PC-3 (cell line): Measurements from ENCODE around the gene ZNF280D. TPM values are rescaled to one million over a fixed set of nuclear protein-coding genes. Genes with fewer than 3 reads are reported as not detected.
"Not testable (repeated sequence)": the region's sequence is repeated elsewhere in the genome, so short reads cannot be mapped to it uniquely, and the experiment has no call there.

ENCODE experiments used
- ATAC-seq: fragments of 200-7000 bp; cut with Tn5 transposase; 2 replicates; pipeline ENCODE4 v1.9.1; 2020; ENCODE audit warnings: mild to moderate bottlenecking, moderate library complexity
- BruUV-seq: library from RNA; stranded (reverse); fragments of 400-500 nt; replicated peaks from 2 replicates; lab custom pipeline; 2021; lab: Mats Ljungman, UMichigan
- CTCF ChIA-PET: fragments of 300-600 bp; sonication (Branson Sonifier 250); formaldehyde crosslinking; loops from one replicate; lab custom pipeline; 2022; ENCODE audit warnings: antibody characterized with exemption; lab: Charles Lee
- POLR2A ChIA-PET: fragments of 300-600 bp; sonication (Branson Sonifier 250); formaldehyde crosslinking; loops from one replicate; lab custom pipeline; 2022; ENCODE audit warnings: antibody characterized with exemption; ENCODE audit not compliant: unreplicated experiment; lab: Charles Lee
- DNase-seq: peaks from one replicate; pipeline ENCODE4 v3.0.0-alpha.2; 2015
- H2AFZ ChIP-seq: fragments of 300-600 bp; sonication (generic); 2 replicates; pipeline ENCODE4 v1.6.0; 2016; ENCODE audit warnings: antibody characterized with exemption, low read length
- H3F3A ChIP-seq: fragments of 300-600 bp; sonication (generic); one replicate; pipeline ENCODE4 v1.6.0; 2017; ENCODE audit warnings: antibody characterized with exemption, low read length, control low read depth, mild to moderate bottlenecking; ENCODE audit not compliant: unreplicated experiment
- H3K27ac ChIP-seq: fragments of 300-600 bp; sonication (generic); 2 replicates; pipeline ENCODE4 v1.5.1; 2016; ENCODE audit warnings: mild to moderate bottlenecking, low read length
- H3K27me3 ChIP-seq: fragments of 300-600 bp; sonication (generic); 2 replicates; pipeline ENCODE4 v1.6.1; 2016; ENCODE audit warnings: low read length, mixed read lengths
- H3K36me3 ChIP-seq: fragments of 300-600 bp; sonication (generic); 2 replicates; pipeline ENCODE4 v1.6.1; 2016; ENCODE audit warnings: low read depth, mixed run types, low read length, mixed read lengths
- H3K4me1 ChIP-seq: fragments of 300-600 bp; sonication (generic); 2 replicates; pipeline ENCODE4 v1.5.1; 2016; ENCODE audit warnings: low read length; ENCODE audit not compliant: insufficient read depth
- H3K4me2 ChIP-seq: fragments of 300-600 bp; sonication (generic); 2 replicates; pipeline ENCODE4 v1.6.0; 2016; ENCODE audit warnings: low read length
- H3K4me3 ChIP-seq: fragments of 300-600 bp; sonication (generic); 2 replicates; pipeline ENCODE4 v1.5.1; 2016; ENCODE audit warnings: mild to moderate bottlenecking, low read length, mixed read lengths
- H3K79me2 ChIP-seq: fragments of 300-600 bp; sonication (generic); 2 replicates; pipeline ENCODE4 v1.6.1; 2017; ENCODE audit warnings: low read length, mixed read lengths
- H3K9ac ChIP-seq: fragments of 300-600 bp; sonication (generic); 2 replicates; pipeline ENCODE4 v1.6.0; 2016; ENCODE audit warnings: mild to moderate bottlenecking, low read length
- H3K9me2 ChIP-seq: fragments of 300-600 bp; sonication (generic); replicated peaks from 2 replicates; pipeline ENCODE4 v1.6.1; 2016; ENCODE audit warnings: mixed run types, low read length, mixed read lengths
- H3K9me3 ChIP-seq: fragments of 300-600 bp; sonication (generic); 2 replicates; pipeline ENCODE4 v1.6.1; 2016; ENCODE audit warnings: low read length, mixed read lengths
- H4K20me1 ChIP-seq: fragments of 300-600 bp; sonication (generic); 2 replicates; pipeline ENCODE4 v1.6.1; 2016; ENCODE audit warnings: low read length, mixed read lengths
- EZH2 ChIP-seq: fragments of 300-600 bp; sonication (generic); IDR thresholded peaks from one replicate; pipeline ENCODE4 v1.6.1; 2017; ENCODE audit warnings: antibody characterized with exemption, mild to moderate bottlenecking, low read length; ENCODE audit not compliant: unreplicated experiment
- EZH2phosphoT487 ChIP-seq: fragments of 300-600 bp; sonication (generic); IDR thresholded peaks from 2 replicates; pipeline ENCODE4 v1.6.1; 2018; ENCODE audit warnings: mild to moderate bottlenecking, antibody characterized with exemption, low read length, borderline replicate concordance
- intact Hi-C: fragments of 100-400 bp; cut with micrococcal nuclease; formaldehyde crosslinking; loops from 2 replicates; pipeline ENCODE4 v1.9.0; 2023
- total RNA-seq: library from RNA; depleted of rRNA; stranded (reverse); fragments of >200 nt; gene quantifications from 2 replicates; pipeline ENCODE4 v1.2.3, GENCODE V29; 2014
- TF ChIP-seq, protein P1 (sequence below): fragments of 300-600 bp; sonication (generic); conservative IDR thresholded peaks from 2 replicates; pipeline ENCODE4 v1.5.1; 2017; ENCODE audit warnings: antibody characterized with exemption, low read depth, mild to moderate bottlenecking, low read length

The ZNF280D gene
- total RNA-seq, 1 experiment from 2014 or later, result 7.4 TPM

DNA sequence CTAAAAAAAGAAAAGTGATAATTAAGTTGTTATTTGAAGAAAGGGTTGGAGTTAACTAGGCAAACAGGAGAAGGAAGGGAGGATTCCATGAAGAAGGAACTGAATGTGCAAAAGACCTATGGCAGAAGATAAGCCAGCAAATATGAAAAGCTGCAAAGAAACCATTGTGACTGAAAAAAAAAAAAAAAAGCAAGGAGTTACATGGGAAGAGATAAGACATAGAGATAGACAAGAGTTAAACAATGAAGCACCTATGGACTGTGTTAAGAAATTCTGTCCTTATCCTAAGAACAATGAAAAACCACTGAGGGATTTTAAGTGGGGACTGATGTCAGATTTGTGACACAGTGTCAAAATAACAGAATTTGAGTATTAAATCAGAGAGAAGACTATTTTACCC is 17.0 kb downstream of the ZNF280D start:
- H3K4me3 ChIP-seq, result no peak overlapping the region
- no peaks in the 10 kb centered on the region for H3K79me2 ChIP-seq
- no peaks in the 10 kb centered on the region for H3K9me2 ChIP-seq
- ChIA-PET CTCF (no interaction called here), POLR2A (no interaction called here)
- H2AFZ ChIP-seq, result no peak overlapping the region
- H3K27me3 ChIP-seq, result no peaks in the 10 kb centered on the region
- no TSS peak for BruUV-seq
- no peaks in the 10 kb centered on the region for H4K20me1 ChIP-seq
- DNase-seq (no peak), ATAC-seq (no peak)
- H3F3A ChIP-seq, result no peaks in the 10 kb centered on the region
- no peaks in the 10 kb centered on the region for H3K4me1 ChIP-seq
- H3K9ac ChIP-seq, result no peak overlapping the region
- H3K4me2 ChIP-seq, result no peak overlapping the region
- TF ChIP-seq EZH2phosphoT487 (no peak), EZH2 (no peak)
- TF ChIP-seq, protein P1, sequence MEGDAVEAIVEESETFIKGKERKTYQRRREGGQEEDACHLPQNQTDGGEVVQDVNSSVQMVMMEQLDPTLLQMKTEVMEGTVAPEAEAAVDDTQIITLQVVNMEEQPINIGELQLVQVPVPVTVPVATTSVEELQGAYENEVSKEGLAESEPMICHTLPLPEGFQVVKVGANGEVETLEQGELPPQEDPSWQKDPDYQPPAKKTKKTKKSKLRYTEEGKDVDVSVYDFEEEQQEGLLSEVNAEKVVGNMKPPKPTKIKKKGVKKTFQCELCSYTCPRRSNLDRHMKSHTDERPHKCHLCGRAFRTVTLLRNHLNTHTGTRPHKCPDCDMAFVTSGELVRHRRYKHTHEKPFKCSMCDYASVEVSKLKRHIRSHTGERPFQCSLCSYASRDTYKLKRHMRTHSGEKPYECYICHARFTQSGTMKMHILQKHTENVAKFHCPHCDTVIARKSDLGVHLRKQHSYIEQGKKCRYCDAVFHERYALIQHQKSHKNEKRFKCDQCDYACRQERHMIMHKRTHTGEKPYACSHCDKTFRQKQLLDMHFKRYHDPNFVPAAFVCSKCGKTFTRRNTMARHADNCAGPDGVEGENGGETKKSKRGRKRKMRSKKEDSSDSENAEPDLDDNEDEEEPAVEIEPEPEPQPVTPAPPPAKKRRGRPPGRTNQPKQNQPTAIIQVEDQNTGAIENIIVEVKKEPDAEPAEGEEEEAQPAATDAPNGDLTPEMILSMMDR, result no peak
- no peaks in the 10 kb centered on the region for H3K36me3 ChIP-seq
- H3K9me3 ChIP-seq, result no peaks in the 10 kb centered on the region
- intact Hi-C loops, result no loop called here
- no peak overlapping the region for H3K27ac ChIP-seq

DNA sequence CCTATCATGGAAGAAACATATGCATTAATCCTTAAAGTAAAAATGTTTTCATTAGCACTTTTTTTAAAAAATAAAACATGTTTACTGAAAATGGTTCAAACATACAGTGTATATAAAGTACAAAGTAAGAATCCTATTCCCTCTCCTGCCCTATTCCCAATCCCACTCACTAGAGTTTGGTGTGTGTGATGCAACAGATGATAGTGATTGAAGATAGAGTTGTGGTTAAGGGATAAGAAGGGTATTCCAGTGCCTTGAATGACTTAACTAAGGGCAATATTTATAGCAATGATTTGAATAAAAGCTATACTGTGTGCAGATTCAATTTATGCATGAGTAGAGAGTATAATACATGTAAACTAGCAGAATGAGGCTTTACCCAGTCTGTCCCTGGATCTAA is 18.1 kb downstream of the ZNF280D start:
- no peak for TF ChIP-seq EZH2phosphoT487
- no peak for TF ChIP-seq EZH2
- TF ChIP-seq, protein P1, result no peak
- intact Hi-C loops, result no loop called here
- DNase-seq (no peak), ATAC-seq (no peak)
- no peaks in the 10 kb centered on the region for H3F3A ChIP-seq
- ChIA-PET CTCF (no interaction called here), POLR2A (no interaction called here)
- H3K4me1 ChIP-seq, result no peaks in the 10 kb centered on the region
- H3K4me3 ChIP-seq, result no peak overlapping the region
- H3K36me3 ChIP-seq, result no peaks in the 10 kb centered on the region
- no TSS peak for BruUV-seq
- H3K79me2 ChIP-seq, result 0 out of 2 replicates have a peak, but pooled peaks cover 3% of the 10 kb centered on the region
- H3K4me2 ChIP-seq, result no peak overlapping the region
- no peaks in the 10 kb centered on the region for H3K27me3 ChIP-seq
- no peaks in the 10 kb centered on the region for H3K9me2 ChIP-seq
- H3K9me3 ChIP-seq, result no peaks in the 10 kb centered on the region
- H2AFZ ChIP-seq, result no peak overlapping the region
- H4K20me1 ChIP-seq, result no peaks in the 10 kb centered on the region
- H3K9ac ChIP-seq, result no peak overlapping the region
- H3K27ac ChIP-seq, result no peak overlapping the region

DNA sequence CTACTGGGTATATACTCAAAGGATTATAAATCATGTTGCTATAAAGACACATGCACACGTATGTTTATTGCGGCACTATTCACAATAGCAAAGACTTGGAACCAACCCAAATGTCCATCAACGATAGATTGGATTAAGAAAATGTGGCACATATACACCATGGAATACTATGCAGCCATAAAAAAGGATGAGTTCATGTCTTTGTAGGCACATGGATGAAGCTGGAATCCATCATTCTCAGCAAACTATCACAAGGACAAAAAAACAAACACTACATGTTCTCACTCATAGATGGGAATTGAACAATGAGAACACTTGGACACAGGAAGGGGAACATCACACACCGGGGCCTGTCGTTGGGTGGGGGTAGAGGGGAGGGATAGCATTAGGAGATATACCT is 23.8 kb downstream of the ZNF280D start:
- H3K4me1 ChIP-seq, H3K9ac ChIP-seq, H3F3A ChIP-seq, H2AFZ ChIP-seq, H3K9me3 ChIP-seq, H3K4me3 ChIP-seq, H3K27ac ChIP-seq, ATAC-seq, BruUV-seq, intact Hi-C loops, POLR2A ChIA-PET, DNase-seq, H3K27me3 ChIP-seq, H3K4me2 ChIP-seq, CTCF ChIA-PET, H3K36me3 ChIP-seq, H3K79me2 ChIP-seq, H4K20me1 ChIP-seq, H3K9me2 ChIP-seq: not testable (repeated sequence)
